Testis (tissue), 3 donors: Measurements from ENCODE around the gene DMD. TPM values are rescaled to one million over a fixed set of nuclear protein-coding genes. Genes with fewer than 3 reads are reported as not detected.

Experiments used
- DNase-seq: peaks from one replicate; pipeline ENCODE4 v3.0.0-alpha.2; 2019
- H3K27ac ChIP-seq, 2 donors: fragments of 200-600 bp; sonication (generic); one replicate each; pipeline ENCODE4 v1.5.1; 2019
- H3K27me3 ChIP-seq: fragments of 200-600 bp; sonication (generic); one replicate; pipeline ENCODE4 v1.5.1; 2019
- H3K36me3 ChIP-seq: fragments of 200-600 bp; sonication (generic); one replicate; pipeline ENCODE4 v1.5.1; 2017; ENCODE audit warnings: low read depth; ENCODE audit errors: missing control alignments
- H3K4me1 ChIP-seq: fragments of 200-600 bp; sonication (generic); one replicate; pipeline ENCODE4 v1.5.1; 2019
- H3K4me3 ChIP-seq, 2 donors: fragments of 200-600 bp; sonication (generic); one replicate each; pipeline ENCODE4 v1.5.1; 2017 to 2019
- H3K9me3 ChIP-seq: fragments of 200-600 bp; sonication (generic); one replicate; pipeline ENCODE4 v1.5.1; 2017
- CTCF ChIP-seq, 3 experiments: fragments of 450-650 bp in 2 of 3; fragments of 200-600 bp in 1 of 3; sonication (generic) in 1 of 3; IDR thresholded peaks; one replicate each; pipeline ENCODE4 v1.5.1; 2016 to 2019; ENCODE audit warnings: antibody characterized with exemption in 3 of 3, mild to moderate bottlenecking in 2 of 3, moderate library complexity in 1 of 3
- POLR2A ChIP-seq: fragments of 450-650 bp; IDR thresholded peaks from one replicate; pipeline ENCODE4 v1.6.1; 2017; ENCODE audit warnings: antibody characterized with exemption, mild to moderate bottlenecking, moderate library complexity
- WGBS, 2 donors: methylation state at CpG; one replicate each; pipeline ENCODE4 v1.1.5; 2018; 5-methylcytosine and 5-hydroxymethylcytosine counted together
- intact Hi-C: fragments of 100-400 bp; cut with DNase I; formaldehyde crosslinking; loops from one replicate; pipeline ENCODE4 v1.15.1; 2023; ENCODE audit warnings: low total_unique reads
- polyA plus RNA-seq: library from polyadenylated mRNA; stranded (reverse); fragments of 350-450 nt; fragmentation: Illumina TruSeq; extraction: RNeasy Lipid Tissue Mini Kit (QIAGEN cat#74804); gene quantifications from one replicate; pipeline ENCODE4 v1.2.3, GENCODE V29; 2014; ENCODE audit warnings: low read depth, low replicate concordance; ENCODE audit not compliant: insufficient read depth
- total RNA-seq, 2 donors: library from RNA; depleted of rRNA; stranded (reverse); fragments of >200 nt; gene quantifications; one replicate each; pipeline ENCODE4 v1.2.3, GENCODE V29; 2016

The DMD gene
- total and polyA plus RNA-seq, 3 donors from 2014 or later = 11.3 to 34.1 (median 24.2) TPM

GRCh38 chrX:32562261-32562660 lies 649.1 kb downstream of the DMD start:
- intact Hi-C loops = no loop called here
- Histone ChIP-seq H3K27me3 (no peaks in the 10 kb centered on the region), H3K4me3 (no peak overlapping the region), H3K9me3 (no peaks in the 10 kb centered on the region), H3K4me1 (no peaks in the 10 kb centered on the region), H3K36me3 (no peaks in the 10 kb centered on the region), H3K27ac (no peak overlapping the region)
- no peak for DNase-seq
- no peak for TF ChIP-seq POLR2A
- no peak for TF ChIP-seq CTCF (IDR thresholded peaks at IDR 0.05)
- WGBS, 2 donors = 82 to 86% methylated on average over 4 of the region's 4 CpGs

GRCh38 chrX:32545101-32545500 lies 666.2 kb downstream of the DMD start:
- no peaks in the 10 kb centered on the region for H3K27me3 ChIP-seq
- TF ChIP-seq CTCF (IDR thresholded peaks at IDR 0.05) (no peak), POLR2A (no peak)
- no peak overlapping the region for H3K4me3 ChIP-seq
- intact Hi-C loops = no loop called here
- 91 to 100% methylated on average over 1 of the region's 1 CpG for WGBS, 2 donors
- H3K4me1 ChIP-seq = no peaks in the 10 kb centered on the region
- no peak overlapping the region for H3K27ac ChIP-seq
- H3K9me3 ChIP-seq = no peaks in the 10 kb centered on the region
- no peaks in the 10 kb centered on the region for H3K36me3 ChIP-seq
- no peak for DNase-seq

GRCh38 chrX:32538554-32538953 lies 672.8 kb downstream of the DMD start:
- DNase-seq = no peak
- Histone ChIP-seq H3K4me3 (no peak overlapping the region), H3K9me3 (no peaks in the 10 kb centered on the region), H3K27me3 (no peaks in the 10 kb centered on the region), H3K4me1 (no peaks in the 10 kb centered on the region), H3K27ac (no peak overlapping the region), H3K36me3 (no peaks in the 10 kb centered on the region)
- 92 to 95% methylated on average over 8 of the region's 8 CpGs for WGBS, 2 donors
- TF ChIP-seq CTCF (IDR thresholded peaks at IDR 0.05) (no peak), POLR2A (no peak)
- intact Hi-C loops = no loop called here

- Histone ChIP-seq H3K9me3 (no peaks in the 10 kb centered on the region), H3K4me3 (no peak overlapping the region), H3K4me1 (no peaks in the 10 kb centered on the region), H3K27me3 (no peaks in the 10 kb centered on the region), H3K36me3 (no peaks in the 10 kb centered on the region), H3K27ac (no peak overlapping the region)
- intact Hi-C loops = no loop called here
- DNase-seq = no peak
- TF ChIP-seq POLR2A (no peak), CTCF (IDR thresholded peaks at IDR 0.05) (no peak)
- WGBS, 2 donors = 91 to 98% methylated on average over 4 of the region's 4 CpGs
Observed at GRCh38 chrX:32533848-32534247, 677.5 kb downstream of the DMD start.

- no peak for TF ChIP-seq POLR2A
- TF ChIP-seq CTCF (IDR thresholded peaks at IDR 0.05) = no peak
- no peaks in the 10 kb centered on the region for H3K27me3 ChIP-seq
- no peak for DNase-seq
- H3K4me1 ChIP-seq = no peaks in the 10 kb centered on the region
- intact Hi-C loops = no loop called here
- no peaks in the 10 kb centered on the region for H3K9me3 ChIP-seq
- H3K36me3 ChIP-seq = no peaks in the 10 kb centered on the region
- H3K27ac ChIP-seq = no peak overlapping the region
- H3K4me3 ChIP-seq = no peak overlapping the region
- WGBS, 2 donors = 93 to 95% methylated on average over 4 of the region's 4 CpGs
Observed at GRCh38 chrX:32532262-32532661, 679.1 kb downstream of the DMD start.
